ENCODE data around the gene ADAMTS2.

Gene ADAMTS2

DNA sequence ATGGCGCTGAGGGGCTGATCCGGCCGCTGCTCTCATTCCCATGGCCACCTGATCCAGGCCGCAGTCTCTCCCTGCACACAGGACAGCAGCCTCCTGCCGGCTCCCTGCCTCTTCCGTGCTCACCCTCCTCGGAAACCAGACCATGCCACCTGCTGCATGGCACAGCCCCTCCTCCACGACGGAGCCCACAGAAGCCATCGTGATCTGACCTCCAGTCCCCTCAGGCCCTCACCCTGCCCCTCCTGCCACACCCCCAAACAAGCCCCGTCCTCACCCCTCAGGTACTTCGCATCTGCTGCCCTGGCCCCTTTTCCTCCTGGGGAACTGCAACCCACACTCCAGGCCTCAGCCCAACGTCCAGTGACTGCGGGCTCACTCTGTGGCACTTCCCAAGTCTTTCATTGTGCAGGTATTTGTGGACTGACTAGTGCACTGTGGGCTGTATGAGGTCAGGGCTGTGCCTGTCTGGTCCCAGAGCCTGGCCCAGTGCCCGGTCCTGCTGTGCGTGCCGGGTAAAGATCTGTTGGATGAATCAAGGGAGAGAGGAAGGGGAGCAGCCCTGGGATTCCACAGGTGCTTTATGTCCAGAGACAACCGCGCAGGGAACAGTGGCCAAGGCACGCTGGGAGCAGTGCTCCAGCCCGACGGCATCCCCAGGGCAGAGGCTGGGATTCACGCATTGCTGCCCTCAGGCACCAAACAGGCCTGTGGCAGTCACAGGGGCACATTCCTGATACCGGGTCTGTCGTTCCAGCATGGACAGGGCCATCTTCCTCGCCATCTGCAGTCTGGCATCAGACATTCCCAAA is 86.1 kb downstream of the ADAMTS2 start:
- no peak for DNase-seq (ENCODE audit: low read depth)

DNA sequence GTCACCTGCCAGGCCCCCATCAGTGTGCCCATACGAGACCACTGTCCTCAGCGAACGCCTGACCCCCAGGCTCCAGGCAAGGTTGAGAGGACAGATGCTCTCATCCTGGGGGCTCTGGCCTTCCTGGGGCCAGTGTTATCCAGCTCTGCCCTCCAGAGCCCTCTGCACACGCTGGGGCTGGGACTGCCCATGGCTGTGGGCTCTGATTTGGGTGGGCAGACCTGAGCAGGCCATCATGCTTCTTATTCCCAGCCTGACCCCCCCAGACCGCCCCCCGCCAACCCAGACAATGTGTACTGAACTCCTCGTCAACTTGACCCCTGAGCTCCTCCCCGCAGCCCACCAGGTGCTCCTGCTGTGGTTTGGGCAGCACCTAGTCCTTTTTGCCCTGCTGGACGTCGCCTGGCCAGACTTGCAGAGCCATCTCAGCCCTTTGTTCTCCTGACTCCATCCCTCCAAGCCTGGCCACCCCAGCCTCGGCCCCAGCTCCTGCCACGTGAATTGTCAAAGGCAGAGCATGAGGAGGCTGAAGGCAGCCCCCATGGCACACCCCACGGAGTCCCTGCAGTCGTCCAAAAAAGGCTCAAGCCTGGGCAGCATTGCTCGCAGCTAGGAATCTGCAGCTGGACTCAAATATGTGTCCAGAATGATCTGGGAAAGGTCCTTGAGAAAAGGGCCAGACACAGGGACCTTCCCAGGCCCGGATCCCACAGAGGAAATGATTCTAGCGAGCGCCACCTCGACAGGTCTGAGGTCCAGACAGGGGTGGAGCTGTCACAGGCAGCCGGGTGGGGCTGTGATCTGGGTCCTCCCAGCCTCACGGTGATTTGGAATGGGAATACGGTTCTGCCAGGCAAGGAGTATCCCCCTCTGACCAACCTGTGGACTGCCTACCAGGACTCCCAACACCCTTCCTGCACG is 87.0 kb downstream of the ADAMTS2 start:
- H3K4me3 ChIP-seq (ENCODE audit: low read depth, low read length) = no peak overlapping the region
- TF ChIP-seq, protein P1, sequence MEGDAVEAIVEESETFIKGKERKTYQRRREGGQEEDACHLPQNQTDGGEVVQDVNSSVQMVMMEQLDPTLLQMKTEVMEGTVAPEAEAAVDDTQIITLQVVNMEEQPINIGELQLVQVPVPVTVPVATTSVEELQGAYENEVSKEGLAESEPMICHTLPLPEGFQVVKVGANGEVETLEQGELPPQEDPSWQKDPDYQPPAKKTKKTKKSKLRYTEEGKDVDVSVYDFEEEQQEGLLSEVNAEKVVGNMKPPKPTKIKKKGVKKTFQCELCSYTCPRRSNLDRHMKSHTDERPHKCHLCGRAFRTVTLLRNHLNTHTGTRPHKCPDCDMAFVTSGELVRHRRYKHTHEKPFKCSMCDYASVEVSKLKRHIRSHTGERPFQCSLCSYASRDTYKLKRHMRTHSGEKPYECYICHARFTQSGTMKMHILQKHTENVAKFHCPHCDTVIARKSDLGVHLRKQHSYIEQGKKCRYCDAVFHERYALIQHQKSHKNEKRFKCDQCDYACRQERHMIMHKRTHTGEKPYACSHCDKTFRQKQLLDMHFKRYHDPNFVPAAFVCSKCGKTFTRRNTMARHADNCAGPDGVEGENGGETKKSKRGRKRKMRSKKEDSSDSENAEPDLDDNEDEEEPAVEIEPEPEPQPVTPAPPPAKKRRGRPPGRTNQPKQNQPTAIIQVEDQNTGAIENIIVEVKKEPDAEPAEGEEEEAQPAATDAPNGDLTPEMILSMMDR (IDR thresholded peaks at IDR 0.05; ENCODE audit: insufficient read depth, low read depth, low read length, missing control alignments) = no peak
- DNase-seq (ENCODE audit: low read depth) = no peak

More for the DNA sequence above, 86.1 kb downstream of the ADAMTS2 start:
- TF ChIP-seq, protein P1 (IDR thresholded peaks at IDR 0.05; ENCODE audit: insufficient read depth, low read depth, low read length, missing control alignments) = no peak
- H3K4me3 ChIP-seq (ENCODE audit: low read depth, low read length) = no peak overlapping the region

DNA sequence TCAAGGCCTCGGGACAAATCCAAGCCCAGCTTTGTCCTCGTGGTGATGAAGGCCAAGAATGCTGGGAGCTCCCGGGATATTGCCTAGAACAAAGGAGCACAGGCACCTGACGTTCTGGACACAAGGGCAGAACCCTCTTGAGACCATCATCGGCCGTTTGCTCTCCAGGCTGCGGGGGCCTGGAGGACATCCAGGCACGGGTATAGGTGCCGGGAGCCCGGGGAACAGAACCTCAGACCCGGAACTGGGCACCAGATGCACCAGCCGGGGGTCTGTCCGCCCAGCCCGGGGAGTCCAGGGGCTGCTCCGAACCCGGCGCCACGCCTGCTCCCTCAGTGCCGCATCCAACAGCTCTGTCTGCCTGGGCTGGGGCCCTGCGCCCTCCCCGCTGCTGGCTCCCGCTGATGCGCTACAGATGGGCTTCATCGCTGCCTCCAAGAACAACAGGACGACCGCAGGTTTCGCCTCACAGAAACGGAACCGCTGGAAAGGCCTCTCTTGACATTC is 88.0 kb downstream of the ADAMTS2 start:
- no peak overlapping the region for H3K4me3 ChIP-seq (ENCODE audit: low read depth, low read length)
- TF ChIP-seq, protein P1 (IDR thresholded peaks at IDR 0.05; ENCODE audit: insufficient read depth, low read depth, low read length, missing control alignments) = no peak
- DNase-seq (ENCODE audit: low read depth) = no peak

DNA sequence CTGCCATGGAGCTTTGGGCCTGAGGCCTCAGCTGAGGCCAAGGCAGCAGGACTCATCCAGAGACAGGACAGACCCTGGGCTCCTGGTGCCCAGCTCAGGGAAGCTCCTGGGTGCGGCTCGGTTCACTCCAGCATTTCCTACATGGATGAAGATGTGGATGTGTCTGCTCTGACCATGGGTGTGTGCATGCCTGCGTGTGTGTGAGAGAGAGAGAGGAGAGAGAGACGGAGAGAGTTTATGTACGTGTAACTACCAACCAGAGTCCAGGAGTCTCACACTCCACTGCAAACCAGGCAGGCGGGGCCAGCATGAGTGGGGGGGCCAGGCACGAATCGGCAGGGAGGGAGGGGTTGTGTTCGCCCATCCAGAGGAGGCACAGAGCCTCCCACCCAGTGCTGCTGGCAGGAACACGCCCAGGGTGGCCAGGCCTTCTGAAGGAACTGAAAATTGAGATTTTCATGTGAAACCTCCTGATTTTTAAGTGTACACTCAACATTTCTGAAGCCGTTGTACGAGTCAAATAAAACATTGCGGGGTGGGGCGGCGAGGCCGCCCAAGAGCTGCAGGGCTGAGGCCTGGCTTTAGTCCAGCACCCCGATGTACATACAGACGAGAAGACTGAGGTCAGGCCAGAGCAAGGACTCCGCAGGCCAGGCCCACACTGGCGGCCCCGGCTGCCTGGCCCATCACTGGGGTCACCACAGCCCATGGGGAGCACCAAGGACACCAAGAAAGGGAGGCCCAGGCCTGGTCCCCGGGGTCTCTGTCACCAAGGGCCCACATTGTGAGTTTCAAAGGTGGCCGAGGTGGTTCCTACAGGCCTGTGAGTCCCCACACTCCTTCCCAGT is 88.7 kb downstream of the ADAMTS2 start:
- no peak for DNase-seq (ENCODE audit: low read depth)
- TF ChIP-seq, protein P1 (IDR thresholded peaks at IDR 0.05; ENCODE audit: insufficient read depth, low read depth, low read length, missing control alignments) = no peak
- no peak overlapping the region for H3K4me3 ChIP-seq (ENCODE audit: low read depth, low read length)

DNA sequence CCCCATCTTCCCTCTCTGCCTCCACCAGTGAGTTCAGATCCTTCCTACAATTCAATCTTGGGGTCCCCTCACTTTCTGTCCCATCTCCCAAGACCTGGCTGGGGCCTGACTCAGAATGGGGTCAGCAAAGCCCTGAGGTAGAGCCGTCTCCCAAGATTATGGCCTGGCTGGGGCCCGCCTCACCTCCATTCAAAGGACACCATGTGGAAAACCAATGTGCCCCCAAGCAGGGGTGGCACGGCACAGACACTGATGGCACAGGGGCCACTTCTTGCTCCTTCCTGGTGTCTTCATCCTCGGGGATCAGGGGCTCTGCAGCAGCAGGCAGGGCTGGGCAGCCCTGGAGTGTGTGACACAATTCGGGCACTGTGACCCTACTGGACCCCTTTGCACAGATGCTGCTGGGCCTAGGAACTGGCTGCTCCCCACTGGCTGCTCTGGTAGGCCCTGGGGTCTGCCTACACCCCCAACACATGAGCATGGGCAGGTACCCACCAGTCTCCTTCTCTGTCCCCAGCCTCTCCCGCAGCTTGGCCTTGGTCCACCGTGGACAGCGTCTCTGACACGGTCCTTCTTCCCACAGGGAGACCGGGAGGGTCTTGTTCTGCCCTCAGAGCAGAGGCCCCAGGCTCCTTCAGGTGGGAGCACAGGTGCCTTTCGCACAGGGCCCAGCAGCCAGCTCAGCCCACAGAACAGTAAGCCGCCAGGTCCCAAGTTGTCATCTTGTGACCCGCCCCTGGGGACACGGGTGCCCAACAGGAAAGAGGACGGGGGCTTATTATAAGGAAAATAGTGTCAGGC is 89.5 kb downstream of the ADAMTS2 start:
- DNase-seq (ENCODE audit: low read depth) = no peak
- TF ChIP-seq, protein P1 (IDR thresholded peaks at IDR 0.05; ENCODE audit: insufficient read depth, low read depth, low read length, missing control alignments) = no peak

More for the DNA sequence above, 89.5 kb downstream of the ADAMTS2 start:
- H3K4me3 ChIP-seq (ENCODE audit: low read depth, low read length) = no peak overlapping the region
